DND-41 (cell line): ENCODE results near the gene PRICKLE2.

ENCODE experiments used
- EZH2 ChIP-seq: IDR thresholded peaks from 3 replicates; pipeline ENCODE4 v1.6.1; 2012; ENCODE audit warnings: borderline replicate concordance, low read depth, mild to moderate bottlenecking, moderate library complexity, low read length, inconsistent platforms; ENCODE audit not compliant: severe bottlenecking
- TF ChIP-seq, protein P1 (sequence below): IDR thresholded peaks from 2 replicates; pipeline ENCODE4 v1.5.1; 2012; ENCODE audit warnings: borderline replicate concordance, low read length, moderate library complexity, mild to moderate bottlenecking; ENCODE audit not compliant: poor library complexity, severe bottlenecking; ENCODE audit errors: extremely low read depth

DNA sequence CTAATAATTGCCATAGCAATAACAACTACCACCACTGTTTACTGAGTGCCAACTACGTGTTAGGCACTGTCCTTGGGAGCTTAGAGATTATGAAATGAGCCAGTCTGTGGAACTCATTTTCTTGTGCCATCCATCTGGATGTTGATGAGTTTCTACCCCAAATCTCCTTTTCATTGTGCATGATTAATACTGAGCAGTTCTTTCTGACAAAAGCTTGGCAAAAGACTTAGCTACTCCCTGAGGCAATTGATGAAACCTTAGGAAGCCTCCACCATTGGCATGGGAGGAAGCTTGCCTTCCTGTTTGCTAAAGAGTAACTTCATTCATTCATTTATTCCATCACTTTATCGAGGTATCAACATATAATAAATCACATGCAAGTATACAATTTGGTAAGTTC, 39.8 kb downstream of the PRICKLE2 start:
- TF ChIP-seq EZH2: no peak
- TF ChIP-seq, protein P1, sequence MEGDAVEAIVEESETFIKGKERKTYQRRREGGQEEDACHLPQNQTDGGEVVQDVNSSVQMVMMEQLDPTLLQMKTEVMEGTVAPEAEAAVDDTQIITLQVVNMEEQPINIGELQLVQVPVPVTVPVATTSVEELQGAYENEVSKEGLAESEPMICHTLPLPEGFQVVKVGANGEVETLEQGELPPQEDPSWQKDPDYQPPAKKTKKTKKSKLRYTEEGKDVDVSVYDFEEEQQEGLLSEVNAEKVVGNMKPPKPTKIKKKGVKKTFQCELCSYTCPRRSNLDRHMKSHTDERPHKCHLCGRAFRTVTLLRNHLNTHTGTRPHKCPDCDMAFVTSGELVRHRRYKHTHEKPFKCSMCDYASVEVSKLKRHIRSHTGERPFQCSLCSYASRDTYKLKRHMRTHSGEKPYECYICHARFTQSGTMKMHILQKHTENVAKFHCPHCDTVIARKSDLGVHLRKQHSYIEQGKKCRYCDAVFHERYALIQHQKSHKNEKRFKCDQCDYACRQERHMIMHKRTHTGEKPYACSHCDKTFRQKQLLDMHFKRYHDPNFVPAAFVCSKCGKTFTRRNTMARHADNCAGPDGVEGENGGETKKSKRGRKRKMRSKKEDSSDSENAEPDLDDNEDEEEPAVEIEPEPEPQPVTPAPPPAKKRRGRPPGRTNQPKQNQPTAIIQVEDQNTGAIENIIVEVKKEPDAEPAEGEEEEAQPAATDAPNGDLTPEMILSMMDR: no peak
